Panc1 (cell line): ENCODE data around the gene AHNAK. TPM values are rescaled to one million over a fixed set of nuclear protein-coding genes. Genes with fewer than 3 reads are reported as not detected.

ENCODE experiments used
- ATAC-seq: fragments of 200-7000 bp; cut with Tn5 transposase; 2 replicates; pipeline ENCODE4 v1.9.1; 2020; ENCODE audit warnings: mild to moderate bottlenecking, moderate library complexity
- BruUV-seq: library from RNA; stranded (reverse); fragments of 400-500 nt; replicated peaks from 2 replicates; lab custom pipeline; 2021; lab: Mats Ljungman, UMichigan
- CTCF ChIA-PET: fragments of 300-600 bp; sonication (Branson Sonifier 250); formaldehyde crosslinking; loops from one replicate; lab custom pipeline; 2022; ENCODE audit warnings: antibody characterized with exemption; lab: Charles Lee
- POLR2A ChIA-PET: fragments of 300-600 bp; sonication (Branson Sonifier 250); formaldehyde crosslinking; loops from one replicate; lab custom pipeline; 2022; ENCODE audit warnings: antibody characterized with exemption; lab: Charles Lee
- DNase-seq: peaks from one replicate; pipeline ENCODE4 v3.0.0-alpha.2; 2010; ENCODE audit warnings: low read depth, low spot score
- H3K27ac ChIP-seq: 2 replicates; pipeline ENCODE4 v1.5.1; 2011; ENCODE audit warnings: mild to moderate bottlenecking, low read length, inconsistent platforms
- H3K27me3 ChIP-seq: fragments of 200-500 bp; sonication (Bioruptor generic); 2 replicates; pipeline ENCODE4 v1.6.0; 2014; ENCODE audit warnings: low read length, inconsistent platforms; ENCODE audit not compliant: control insufficient read depth, insufficient read depth
- H3K36me3 ChIP-seq: fragments of 200-500 bp; sonication (Bioruptor generic); 2 replicates; pipeline ENCODE4 v1.5.1; 2014; ENCODE audit warnings: inconsistent platforms, mild to moderate bottlenecking, low read length, moderate library complexity; ENCODE audit not compliant: control insufficient read depth, insufficient read depth
- H3K4me1 ChIP-seq: 2 replicates; pipeline ENCODE4 v1.5.1; 2011; ENCODE audit warnings: inconsistent platforms, mild to moderate bottlenecking, low read length, moderate library complexity; ENCODE audit not compliant: control insufficient read depth, insufficient read depth
- H3K4me3 ChIP-seq, 2 experiments: 2 replicates each; pipeline ENCODE4 v1.5.1; 2011 to 2012; ENCODE audit warnings: low read depth in 2 of 2, low read length in 2 of 2, mild to moderate bottlenecking in 2 of 2, inconsistent platforms in 1 of 2, moderate library complexity in 1 of 2
- H3K9me3 ChIP-seq: fragments of 200-500 bp; sonication (Bioruptor generic); 2 replicates; pipeline ENCODE4 v1.5.1; 2014; ENCODE audit warnings: low read depth, mild to moderate bottlenecking, inconsistent platforms, low read length, moderate library complexity; ENCODE audit not compliant: control insufficient read depth, insufficient read depth
- CTCF ChIP-seq: fragments of 450-650 bp; IDR thresholded peaks from 2 replicates; pipeline ENCODE4 v1.5.1; 2017; ENCODE audit warnings: mild to moderate bottlenecking
- POLR2AphosphoS5 ChIP-seq: IDR thresholded peaks from 2 replicates; pipeline ENCODE4 v1.6.1; 2012; ENCODE audit warnings: mild to moderate bottlenecking, low read depth, low read length, moderate library complexity
- REST ChIP-seq, 2 experiments: IDR thresholded peaks; 2 replicates each; pipeline ENCODE4 v1.6.1; 2011 to 2012; ENCODE audit warnings: low read depth in 2 of 2, control low read depth in 1 of 2, low read length in 1 of 2, mild to moderate bottlenecking in 1 of 2, moderate library complexity in 1 of 2; ENCODE audit not compliant: insufficient read depth in 1 of 2
- SIN3A ChIP-seq: IDR thresholded peaks from 2 replicates; pipeline ENCODE4 v1.6.1; 2012; ENCODE audit warnings: low read depth, mild to moderate bottlenecking, low read length, moderate library complexity, borderline replicate concordance; ENCODE audit not compliant: insufficient read depth
- TCF7L2 ChIP-seq: IDR thresholded peaks from 2 replicates; pipeline ENCODE4 v1.6.1; 2011; ENCODE audit warnings: mild to moderate bottlenecking, low read depth, low read length, inconsistent platforms
- in situ Hi-C: cut with HindIII; loops from 2 replicates; pipeline ENCODE4 v1.10.0; 2016; ENCODE audit warnings: low sequenced_read_pairs, low pct_unique_long_range_greater_than_20kb
- intact Hi-C: fragments of 100-400 bp; cut with micrococcal nuclease; formaldehyde crosslinking; loops from one replicate; pipeline ENCODE4 v1.10.0; 2022; ENCODE audit not compliant: unreplicated experiment
- total RNA-seq: library from RNA; stranded (reverse); gene quantifications from one replicate; pipeline ENCODE4 v1.2.1, GENCODE V29; 2021; ENCODE audit not compliant: unreplicated experiment

AHNAK gene
- total RNA-seq, 1 experiment from 2014 or later: 844 TPM

GRCh38 chr11:62390237-62390636, 156.4 kb downstream of the AHNAK start:
- DNase-seq (no peak), ATAC-seq (no peak)
- Histone ChIP-seq H3K27ac (no peak overlapping the region), H3K4me3 (no peak overlapping the region), H3K4me1 (peaks cover 13% of the 10 kb centered on the region), H3K27me3 (no peaks in the 10 kb centered on the region), H3K9me3 (no peaks in the 10 kb centered on the region), H3K36me3 (no peaks in the 10 kb centered on the region)
- intact Hi-C loops (loop anchor here (10.0 kb wide), 1 partner anchor 155 kb away; the partner anchor contains the start of gene AHNAK), in situ Hi-C loops (no loop called here)
- TF ChIP-seq REST (IDR thresholded peaks at IDR 0.05; ENCODE audit: insufficient read depth in 1 of 2, low read depth in 2 of 2, low read length in 1 of 2) (no peak), CTCF (no peak), POLR2AphosphoS5 (no peak), TCF7L2 (no peak), SIN3A (no peak)
- no TSS peak for BruUV-seq
- ChIA-PET CTCF (interaction anchor here (1.3 kb wide), 1 partner anchor 34 kb away, joined by 4 read pairs; no protein-coding TSS in a partner anchor), POLR2A (no interaction called here)

- Histone ChIP-seq H3K4me3 (no peak overlapping the region), H3K4me1 (peaks cover 2% of the 10 kb centered on the region; the same call in 1 of the 2 replicates), H3K27ac (no peak overlapping the region), H3K27me3 (no peaks in the 10 kb centered on the region), H3K36me3 (no peaks in the 10 kb centered on the region), H3K9me3 (no peaks in the 10 kb centered on the region)
- intact Hi-C loops: no loop called here
- no TSS peak for BruUV-seq
- no peak for DNase-seq
- in situ Hi-C loops: no loop called here
- no peak for ATAC-seq
- TF ChIP-seq POLR2AphosphoS5 (no peak), SIN3A (no peak), REST (IDR thresholded peaks at IDR 0.05; ENCODE audit: insufficient read depth in 1 of 2, low read depth in 2 of 2, low read length in 1 of 2) (no peak), TCF7L2 (no peak), CTCF (no peak)
- POLR2A ChIA-PET: no interaction called here
- CTCF ChIA-PET: no interaction called here
Measured at GRCh38 chr11:62388999-62389398, 157.6 kb downstream of the AHNAK start.
